GM21423 (cell line): ENCODE data around the gene GSTO2.
A peak's percentile ranks its signal among the peaks of the same experiment; 100 is the strongest.

Experiments
- ATAC-seq: cut with Tn5 transposase; IDR thresholded peaks from one replicate; pipeline ENCODE4 v1.9.1; 2021; ENCODE audit warnings: mild to moderate bottlenecking, moderate library complexity; ENCODE audit not compliant: unreplicated experiment

Gene GSTO2

DNA sequence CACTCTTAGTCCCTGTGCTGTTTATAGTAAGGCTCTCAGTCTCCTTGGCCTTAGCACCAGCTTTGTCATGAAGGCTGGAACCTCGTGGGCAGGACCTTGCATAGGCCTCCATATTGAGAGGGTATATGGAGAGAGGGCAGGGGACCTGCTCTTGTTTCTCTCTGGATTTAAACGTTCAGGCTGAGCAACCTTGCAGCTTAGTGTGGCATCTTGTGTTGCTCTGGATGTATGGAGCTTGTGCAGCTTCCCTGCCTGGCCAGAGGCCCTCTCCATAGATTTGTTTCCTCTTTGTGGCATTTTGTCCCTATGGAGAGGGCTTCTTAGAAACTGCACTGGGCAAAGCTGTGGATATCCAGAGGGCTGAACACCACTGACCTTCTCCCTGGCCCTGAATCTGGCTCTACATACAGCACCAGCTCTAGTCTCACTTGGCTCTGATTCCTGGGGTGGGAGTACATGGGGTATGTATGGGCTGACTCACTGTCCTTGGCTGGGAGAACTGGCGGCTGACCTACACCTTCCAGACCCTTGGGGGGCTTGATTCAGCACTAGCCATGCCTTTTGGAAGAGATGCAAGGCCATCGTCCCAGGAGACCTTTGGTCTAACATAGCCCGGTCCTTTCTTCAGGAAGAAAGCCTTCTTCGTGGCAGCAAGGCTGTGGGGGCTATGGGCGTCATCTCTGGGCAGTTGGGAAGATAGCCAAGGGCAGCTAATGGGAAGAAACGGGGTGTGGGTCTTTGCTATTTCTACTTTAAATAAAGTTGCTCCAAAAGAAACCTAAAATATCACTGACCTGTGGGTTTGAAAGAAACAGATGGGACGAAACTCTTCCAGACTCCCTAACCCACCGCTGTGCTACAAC is 38.8 kb downstream of the GSTO2 start:
- no peak for ATAC-seq

DNA sequence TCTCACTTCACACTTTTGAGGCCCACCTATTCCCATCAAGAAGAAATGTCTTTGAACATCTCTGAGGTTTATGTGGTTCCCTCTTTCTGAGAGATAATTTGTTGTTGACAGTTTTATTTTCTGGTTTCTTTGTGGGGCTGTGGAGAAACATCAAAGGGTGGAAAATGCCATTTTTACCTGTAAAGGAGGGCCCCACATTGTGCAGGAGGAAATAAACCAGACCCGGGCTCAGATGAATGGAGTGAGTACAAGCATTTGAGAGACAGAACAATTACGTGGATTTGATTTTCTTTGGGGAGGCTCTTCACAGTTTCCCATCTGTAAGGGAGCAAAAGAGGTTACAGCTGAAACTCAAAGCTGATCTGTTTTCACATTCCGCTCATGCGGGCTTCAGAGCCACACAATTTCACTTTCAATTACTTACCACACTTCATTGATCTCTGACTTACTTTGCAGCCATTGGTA is 39.5 kb downstream of the GSTO2 start:
- peak; percentile 83 for ATAC-seq

DNA sequence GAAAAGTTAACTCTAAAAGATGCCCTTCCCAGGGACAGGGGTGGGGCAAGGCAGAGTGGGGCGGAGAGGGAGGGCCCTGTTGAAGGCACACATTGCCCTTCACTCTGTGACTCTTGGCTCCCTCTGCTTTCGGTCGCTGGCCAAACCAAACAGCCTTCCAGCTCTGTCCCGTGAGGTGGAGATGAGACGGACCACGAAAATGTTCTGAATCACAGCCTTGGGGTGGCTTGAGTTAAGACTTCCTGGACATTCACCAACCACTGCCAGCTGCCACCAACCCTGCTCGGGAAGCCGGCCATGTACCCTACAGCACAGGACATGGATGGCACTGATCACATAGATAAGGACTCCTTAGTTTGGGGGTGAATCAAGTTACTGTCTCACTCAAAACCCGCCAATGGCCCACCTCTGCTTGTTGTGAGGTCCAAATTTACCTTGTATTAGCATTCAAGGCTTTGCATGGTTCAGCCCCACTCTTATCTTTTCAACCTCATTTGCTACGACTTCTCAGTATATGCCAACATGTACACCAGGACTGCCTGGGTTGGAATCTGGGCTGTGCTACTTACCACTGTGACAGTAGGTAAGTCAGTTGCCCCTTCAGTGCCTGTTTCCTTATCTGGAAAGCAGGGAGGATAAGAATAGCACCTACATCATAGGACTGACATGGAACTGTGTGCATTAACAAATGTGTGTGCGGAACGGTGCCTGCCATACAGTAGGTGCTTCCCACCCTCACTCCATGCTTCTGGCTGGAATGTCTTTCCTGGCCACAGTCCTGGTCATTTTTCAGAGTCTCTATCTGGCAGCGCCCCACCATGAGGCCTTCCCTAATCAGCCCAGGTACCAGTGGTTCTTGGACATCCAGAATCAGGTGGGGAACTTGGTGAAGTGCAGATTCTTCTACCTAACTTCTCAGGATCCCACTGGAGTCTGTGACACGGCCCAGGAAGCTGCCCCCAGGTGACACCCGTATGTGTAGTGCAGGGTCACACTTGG is 41.3 kb downstream of the GSTO2 start:
- no peak for ATAC-seq

DNA sequence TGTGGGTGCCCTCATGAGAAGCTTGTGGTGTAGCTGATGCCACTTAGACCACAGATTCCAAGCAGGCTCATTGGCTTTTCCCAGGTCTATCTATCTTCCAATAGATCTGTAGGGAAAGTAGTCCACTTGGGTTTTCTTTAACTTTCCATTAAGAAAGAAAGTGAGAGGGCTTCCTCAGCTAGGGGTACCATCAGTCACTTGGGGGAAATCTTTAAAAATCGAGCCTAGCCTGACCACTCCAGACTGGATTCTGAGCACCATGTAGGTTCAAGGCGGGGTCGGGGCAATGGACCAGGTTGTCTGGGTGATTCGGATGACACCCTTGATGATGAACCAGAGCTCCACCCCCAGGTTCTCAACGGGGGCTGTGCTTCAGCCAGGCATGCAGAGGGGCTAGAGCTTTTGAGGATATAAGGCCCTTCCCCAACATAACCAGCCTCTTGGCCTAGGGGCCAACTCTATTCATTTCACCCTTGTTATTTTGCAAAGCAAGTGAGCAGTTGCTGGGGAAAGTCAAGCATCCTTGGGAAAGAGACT is 42.3 kb downstream of the GSTO2 start:
- ATAC-seq: no peak

DNA sequence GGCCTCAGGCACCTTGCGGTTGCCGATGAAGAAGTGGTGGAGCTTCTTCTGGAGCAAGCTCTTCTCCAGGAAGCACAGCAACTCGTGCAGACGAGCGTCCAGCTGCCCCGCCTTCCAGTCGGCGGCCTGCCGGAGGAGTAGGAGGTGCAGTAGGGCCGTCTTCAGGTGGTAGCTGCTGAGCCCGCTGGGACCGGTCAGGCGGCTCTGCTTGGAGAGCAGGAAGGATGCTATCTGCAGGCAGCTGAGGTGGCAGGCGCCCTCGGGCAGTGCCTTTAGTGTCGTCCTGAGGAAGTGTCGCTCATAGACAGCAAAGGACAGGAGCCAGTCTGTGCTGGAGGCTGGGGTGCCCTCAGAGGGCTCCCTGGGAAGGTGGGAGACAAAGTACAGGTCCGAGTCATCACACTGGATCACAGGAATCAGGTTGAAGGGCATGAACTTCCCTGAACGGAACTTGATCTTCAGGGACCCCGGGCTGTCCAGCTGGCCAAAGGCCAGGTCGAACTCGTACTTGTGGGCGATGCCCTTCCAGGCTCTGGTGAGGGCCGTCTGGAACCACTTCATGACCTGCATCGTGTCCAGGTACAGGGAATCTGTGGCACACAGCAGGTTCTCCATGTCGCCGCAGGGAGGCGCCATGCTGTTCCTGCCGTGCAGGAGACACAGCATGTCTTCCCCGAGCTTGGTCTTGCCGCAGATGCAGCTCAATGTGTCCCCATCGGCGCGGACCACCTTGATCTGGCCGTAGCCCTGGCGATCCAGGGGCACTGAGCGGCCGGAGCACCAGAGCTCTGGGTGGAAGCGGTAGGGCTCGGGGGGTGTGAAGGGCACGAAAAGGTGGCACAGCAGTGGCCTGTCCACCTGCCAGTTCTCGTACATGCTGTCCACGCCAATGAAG is 45.9 kb downstream of the GSTO2 start:
- no peak for ATAC-seq

DNA sequence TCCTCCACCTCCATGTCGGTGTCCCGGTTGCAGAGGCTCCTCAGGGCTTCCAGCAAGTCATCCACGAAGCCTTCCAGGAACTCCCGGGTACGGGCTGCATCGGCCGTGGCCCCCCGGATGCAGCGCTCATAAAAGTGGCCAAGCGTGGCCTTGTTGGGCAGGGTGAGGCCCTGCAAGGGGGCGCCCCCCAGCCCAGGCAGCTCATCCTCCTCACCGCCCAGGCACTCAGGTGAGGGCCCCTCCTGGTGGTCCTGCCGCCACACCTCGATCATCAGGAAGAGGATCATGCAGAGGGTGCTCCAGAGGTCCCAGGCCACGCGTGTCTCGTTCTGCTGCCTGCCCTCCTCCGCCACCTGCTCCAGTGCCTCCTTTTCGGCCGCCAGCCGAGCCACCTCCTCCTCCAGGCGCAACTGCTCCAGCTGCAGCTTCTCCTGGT is 46.5 kb downstream of the GSTO2 start:
- ATAC-seq: no peak

DNA sequence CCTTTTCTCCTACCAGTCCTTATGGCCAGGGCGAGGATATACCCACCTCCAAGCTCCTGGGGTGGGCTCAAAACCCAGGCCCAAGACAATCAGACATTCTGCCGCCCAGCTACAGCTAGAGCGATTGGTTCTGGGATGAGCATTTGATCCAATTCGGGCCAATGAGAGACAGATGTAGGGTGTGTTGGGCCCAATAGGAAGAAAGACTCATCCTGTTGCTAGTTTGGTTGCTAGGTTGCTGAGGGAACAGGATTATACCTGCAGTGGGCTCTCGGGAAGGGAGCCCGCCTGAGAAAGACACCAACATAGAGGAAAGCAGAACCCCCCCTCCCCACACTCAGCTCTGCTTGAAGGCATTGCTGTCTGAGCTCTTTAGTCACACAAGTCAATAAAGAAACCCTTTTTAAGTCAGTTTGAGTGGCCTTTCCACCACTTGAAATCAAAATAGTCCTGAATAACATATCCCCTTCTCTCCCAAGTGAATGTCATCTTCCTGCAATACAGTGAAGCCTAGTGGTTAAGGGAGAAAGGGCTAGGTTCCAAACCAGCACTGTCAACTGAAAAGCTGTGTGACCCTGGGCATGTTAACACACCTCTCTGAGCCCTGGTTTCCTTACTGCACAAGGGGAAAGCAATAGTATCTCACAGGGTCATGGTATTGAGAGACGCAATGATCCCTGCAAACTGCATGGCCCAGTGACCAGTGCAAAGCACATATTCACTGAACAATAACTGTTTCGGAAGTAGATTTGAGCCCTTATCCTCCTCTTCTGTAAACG is 47.5 kb downstream of the GSTO2 start:
- ATAC-seq: no peak

DNA sequence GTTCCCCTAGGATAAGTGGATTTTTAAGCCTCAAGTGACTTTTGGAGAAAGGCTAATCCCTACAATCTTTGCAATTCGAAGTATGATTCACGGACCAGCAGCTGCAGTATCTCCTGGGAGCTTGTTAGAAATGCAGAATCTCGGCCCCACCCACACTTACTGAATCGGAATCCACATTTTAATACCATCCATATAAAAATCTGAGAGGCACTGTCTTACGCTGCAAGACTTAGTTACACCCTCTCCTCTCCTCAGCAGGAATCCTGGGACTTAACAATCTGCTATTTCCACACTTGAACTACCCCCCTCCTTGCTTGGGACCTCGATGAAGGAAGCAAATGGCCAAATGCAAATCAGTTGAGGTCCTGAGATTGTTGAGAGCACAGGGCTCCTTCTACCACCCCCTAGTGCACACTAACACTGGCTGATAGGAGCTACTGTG is 48.3 kb downstream of the GSTO2 start:
- no peak for ATAC-seq

DNA sequence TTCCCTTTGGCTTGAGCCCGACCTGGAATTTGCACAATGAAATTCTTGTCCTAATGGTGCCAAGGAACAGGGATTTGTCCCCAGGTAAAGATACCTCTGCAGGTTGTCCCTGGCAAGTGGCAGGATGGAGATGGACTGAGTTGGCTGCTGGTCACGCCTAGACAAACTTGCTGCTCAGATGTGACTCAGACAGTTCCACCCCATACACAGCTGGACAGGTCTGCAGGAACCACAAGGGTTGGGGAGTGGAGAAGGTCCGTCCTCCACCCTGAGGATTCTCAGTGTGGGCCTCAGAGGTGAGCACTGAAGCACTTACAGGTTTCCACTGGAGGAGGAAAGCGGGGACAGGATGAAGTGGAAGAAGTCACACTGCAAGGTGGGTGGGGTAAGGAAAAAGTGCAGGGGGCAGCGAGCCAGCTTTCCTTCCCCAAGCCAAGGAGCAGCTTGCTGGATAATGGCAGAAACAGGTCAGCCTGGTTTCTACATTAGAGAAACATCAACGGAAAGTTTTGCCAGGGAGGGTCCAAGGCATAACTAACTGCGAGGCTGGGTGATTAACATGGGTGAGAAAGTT is 48.8 kb downstream of the GSTO2 start:
- ATAC-seq: no peak

DNA sequence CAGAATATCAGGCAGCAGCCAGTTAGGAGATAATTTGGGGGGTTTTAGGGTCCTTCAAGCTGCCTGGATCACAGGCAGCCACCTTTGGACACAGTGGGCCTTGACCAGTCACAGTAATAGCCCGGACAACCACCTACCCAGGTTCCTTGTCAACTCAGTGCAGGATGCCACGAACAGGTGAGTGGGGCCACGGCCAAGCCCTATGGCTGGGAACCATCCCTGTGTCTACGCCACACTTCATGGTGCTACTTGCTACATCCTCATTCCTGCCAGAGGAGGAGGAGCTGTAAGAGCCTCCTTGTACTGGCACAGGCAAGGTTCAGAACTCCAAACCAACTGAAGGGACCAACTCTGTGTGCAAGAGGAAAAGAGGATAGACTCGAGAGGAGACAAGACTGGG is 49.3 kb downstream of the GSTO2 start:
- no peak for ATAC-seq

DNA sequence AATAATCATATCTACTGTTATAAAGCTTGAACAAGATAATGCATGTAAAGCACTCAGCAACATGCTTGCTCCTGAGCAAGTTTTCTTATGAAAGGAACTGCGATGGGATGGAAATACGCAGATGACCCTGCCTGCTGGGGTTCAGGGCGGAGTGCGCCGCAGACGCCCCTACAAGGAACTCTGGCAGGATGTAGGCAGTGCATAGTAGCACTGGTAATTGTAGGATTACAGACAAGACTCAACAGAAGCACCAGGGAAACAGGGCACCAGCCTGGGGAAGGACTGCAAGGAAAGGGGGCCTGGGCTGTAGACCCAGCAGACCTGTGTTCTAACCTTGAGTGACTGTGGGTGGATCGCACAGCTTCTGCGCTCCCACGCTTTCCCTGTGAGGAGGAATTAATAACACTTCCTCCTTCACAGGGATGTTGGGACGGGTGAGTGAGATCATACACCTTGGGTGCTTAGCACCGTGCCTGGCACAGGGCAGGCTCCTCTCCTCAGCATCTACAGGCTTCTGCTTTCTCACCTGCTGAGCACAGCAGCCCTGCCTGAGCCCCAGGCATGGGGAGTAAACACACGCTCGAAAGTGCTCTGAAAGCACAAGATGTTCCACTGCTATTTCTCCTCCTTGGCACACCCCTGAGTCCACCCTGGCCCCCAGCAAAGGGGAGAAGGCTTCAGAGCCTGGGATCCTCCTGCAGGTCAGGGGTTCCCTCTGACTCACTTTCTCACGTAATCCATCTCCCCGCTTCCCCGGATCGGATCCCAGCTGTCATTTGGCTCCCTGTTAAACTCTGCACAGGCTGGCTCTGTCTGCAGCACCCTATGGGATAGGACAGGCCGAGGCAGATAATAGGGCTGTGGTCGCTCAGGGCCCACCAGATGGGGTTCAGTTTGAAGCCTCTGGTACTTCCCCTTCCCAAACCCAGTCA is 50.1 kb downstream of the GSTO2 start:
- no peak for ATAC-seq

DNA sequence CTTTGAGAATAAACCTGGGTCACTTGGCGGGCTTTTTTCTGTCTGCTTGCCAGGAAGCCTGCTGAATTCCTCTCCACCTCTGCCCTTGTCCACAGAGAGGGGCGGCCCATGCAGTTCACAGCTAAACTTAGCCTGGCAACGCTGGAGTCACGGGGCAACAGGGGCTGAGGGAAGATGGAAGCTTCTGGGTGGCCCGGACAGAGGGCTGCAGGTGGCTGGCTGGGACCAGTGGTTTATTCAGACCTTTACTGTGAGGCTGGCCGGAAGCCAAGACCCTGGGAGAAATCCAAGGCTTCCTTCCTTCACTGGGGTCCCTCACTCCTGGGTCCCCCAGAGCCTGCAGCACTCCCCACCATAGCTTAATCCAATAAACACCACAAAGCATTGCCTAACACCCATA is 52.2 kb downstream of the GSTO2 start:
- no peak for ATAC-seq

DNA sequence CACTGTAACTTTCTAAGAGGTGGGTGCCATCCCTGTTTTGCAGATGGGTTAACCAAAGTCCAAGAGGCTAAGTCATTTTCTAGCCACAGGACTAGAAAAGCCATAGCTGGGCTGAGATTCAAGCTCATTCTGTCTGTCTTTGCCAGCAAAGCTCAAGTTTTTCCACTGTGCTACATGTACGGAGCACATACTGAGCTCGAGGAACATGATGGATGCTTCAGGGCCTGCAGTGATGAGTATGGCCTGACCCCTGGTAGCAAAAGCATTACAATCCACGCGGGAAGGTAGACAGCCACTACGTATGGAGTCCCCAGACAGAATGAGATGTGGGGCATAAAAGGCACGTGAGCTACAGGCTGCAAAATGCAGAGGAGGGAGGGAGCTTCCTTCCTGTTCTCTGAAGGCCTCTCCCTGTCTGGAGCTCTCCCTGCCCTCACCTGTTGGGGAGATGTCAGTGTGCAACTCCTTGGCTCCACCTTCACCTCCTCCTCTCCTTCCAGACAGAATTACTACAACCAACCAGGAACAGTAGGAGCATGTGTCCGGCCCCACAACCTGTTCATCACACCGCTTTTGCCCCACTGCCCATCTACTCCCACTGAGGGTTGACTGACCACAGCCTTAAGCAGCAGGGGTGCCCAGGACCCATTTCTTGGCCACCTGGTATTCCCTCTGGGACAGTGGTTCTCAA is 52.9 kb downstream of the GSTO2 start:
- no peak for ATAC-seq

DNA sequence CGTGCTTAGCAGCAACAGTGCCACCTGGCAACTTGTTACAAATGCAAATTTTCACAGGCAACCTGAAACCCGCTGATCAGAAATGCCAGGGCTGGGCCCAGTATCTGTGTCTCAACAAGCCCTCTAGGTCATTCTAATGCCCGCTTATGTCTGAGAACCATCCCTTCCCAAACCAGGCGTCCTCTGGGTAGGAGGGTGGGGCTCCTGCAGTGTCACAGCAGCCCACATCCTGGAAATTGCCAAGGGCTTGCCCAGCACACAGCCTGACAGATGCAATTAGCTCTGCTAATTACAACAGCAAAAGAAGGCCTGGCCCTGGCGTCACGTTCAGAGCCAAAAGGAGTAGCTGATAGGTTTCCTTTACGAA is 53.4 kb downstream of the GSTO2 start:
- ATAC-seq: peak; percentile 31

DNA sequence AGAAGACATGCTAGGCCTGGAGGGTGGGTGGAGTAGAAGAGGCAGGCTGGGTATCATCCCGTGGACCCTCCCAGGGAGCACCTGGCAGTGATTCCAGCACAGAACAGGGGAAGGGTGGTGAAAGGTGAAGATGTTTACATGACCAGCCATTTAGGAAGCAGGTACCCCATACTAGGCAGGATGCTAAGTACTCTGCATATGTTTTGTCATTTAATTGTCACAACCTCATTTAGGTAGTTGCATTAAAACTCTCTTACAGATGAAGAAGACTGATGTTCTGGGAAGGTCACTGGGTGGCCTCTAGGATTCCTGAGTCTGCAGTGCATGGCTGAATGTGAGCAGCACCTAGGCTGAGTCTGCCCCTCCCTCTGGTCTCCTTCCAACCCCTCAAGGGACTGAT is 54.1 kb downstream of the GSTO2 start:
- no peak for ATAC-seq

DNA sequence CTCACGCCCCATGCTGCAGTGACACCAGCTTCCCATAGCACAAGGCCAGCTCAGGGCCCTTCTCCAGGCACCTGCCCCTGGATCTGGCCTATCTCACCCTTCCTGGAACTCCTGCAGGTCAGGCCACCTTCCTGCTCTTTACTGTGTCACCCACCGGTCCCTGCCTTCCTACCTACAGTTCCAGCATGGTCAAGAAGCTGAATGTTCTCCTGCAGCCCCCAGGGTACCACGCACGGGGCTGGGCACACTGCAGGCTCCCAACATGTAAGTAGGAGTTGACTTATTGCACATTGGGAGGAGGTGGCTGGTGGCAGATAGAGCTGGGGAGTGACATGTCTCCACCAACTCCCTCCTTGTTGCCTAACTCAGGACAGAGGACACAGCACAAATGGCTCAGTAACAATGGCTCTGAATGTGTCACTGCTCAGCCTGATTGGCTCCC is 54.8 kb downstream of the GSTO2 start:
- no peak for ATAC-seq

DNA sequence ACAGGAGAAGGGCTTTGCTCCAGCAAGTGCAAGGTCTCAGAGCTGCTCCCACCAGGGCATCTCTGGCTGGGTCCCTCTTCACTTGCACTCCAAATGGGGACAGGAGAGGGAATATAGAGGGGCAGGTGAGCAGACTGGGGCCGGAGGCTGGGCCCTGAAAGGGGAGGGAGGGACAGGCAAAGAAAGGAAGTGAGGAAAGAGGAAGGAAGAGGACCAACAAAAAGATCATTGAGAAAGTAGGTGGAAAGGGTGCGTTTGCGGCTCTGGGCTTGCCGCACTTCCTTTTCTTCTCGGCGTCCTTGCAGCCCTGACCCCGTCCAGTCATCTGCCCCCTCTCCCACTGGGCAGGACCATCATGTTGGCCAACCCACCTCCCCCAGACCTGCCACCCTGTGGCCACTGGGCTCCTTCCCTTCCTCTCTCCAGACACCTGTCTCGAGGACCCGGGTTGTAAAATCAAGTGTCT is 55.3 kb downstream of the GSTO2 start:
- no peak for ATAC-seq
